ENCODE data around the gene ANKEF1. TPM values are rescaled to one million over a fixed set of nuclear protein-coding genes. Genes with fewer than 3 reads are reported as not detected.

Gene ANKEF1
- total RNA-seq, 1 experiment from 2014 or later, result 8.3 TPM

GRCh38 chr20:10061641-10062040 is 26.9 kb downstream of the ANKEF1 start:
- Histone ChIP-seq H2AK5ac (ENCODE audit: insufficient read length, low read length) (no peak overlapping the region), H3K9ac (ENCODE audit: extremely low read depth, insufficient read length, low read length) (no peak overlapping the region), H3K4me2 (ENCODE audit: insufficient read depth, insufficient read length, low read length) (no peak overlapping the region), H3K27ac (ENCODE audit: insufficient read length, low read depth, low read length) (no peak overlapping the region), H3K9me3 (ENCODE audit: control insufficient read depth, low read depth, low read length) (no peaks in the 10 kb centered on the region), H4K5ac (ENCODE audit: insufficient read length, low read depth, low read length) (no peak overlapping the region), H3K23ac (ENCODE audit: insufficient read length, low read depth, low read length) (no peak overlapping the region), H2AFZ (ENCODE audit: low read length) (no peak overlapping the region), H3K79me2 (ENCODE audit: insufficient read depth, low read length) (no peaks in the 10 kb centered on the region), H2BK5ac (ENCODE audit: insufficient read length, low read length) (no peak overlapping the region), H2BK12ac (ENCODE audit: insufficient read length, low read depth, low read length) (no peak overlapping the region), H4K8ac (replicated peaks; ENCODE audit: insufficient read length, low read depth, low read length) (no peak overlapping the region), H3K4ac (ENCODE audit: low read depth, low read length) (no peak overlapping the region), H3K18ac (ENCODE audit: insufficient read length, low read depth, low read length) (no peak overlapping the region), H3K4me1 (ENCODE audit: insufficient read depth, low read length) (no peaks in the 10 kb centered on the region), H3K79me1 (ENCODE audit: insufficient read depth, low read depth, low read length, poor library complexity, severe bottlenecking) (no peaks in the 10 kb centered on the region), H3K23me2 (ENCODE audit: insufficient read length, low read depth, low read length, poor library complexity, severe bottlenecking) (no peaks in the 10 kb centered on the region), H3K14ac (ENCODE audit: insufficient read depth, low read length) (no peak overlapping the region), H3K56ac (ENCODE audit: insufficient read length, low read depth, low read length) (no peak overlapping the region), H2BK15ac (ENCODE audit: low read depth, low read length) (no peak overlapping the region), H2BK20ac (ENCODE audit: low read depth, low read length, poor library complexity, severe bottlenecking) (no peak overlapping the region), H4K20me1 (ENCODE audit: control insufficient read depth, insufficient read depth, insufficient read length) (no peaks in the 10 kb centered on the region), H3T11ph (ENCODE audit: low read length) (no peak overlapping the region), H2BK120ac (ENCODE audit: low read depth, low read length, poor library complexity, severe bottlenecking) (no peak overlapping the region), H3K27me3 (ENCODE audit: insufficient read depth, low read length) (no peaks in the 10 kb centered on the region), H4K91ac (ENCODE audit: insufficient read length, low read depth, low read length) (no peak overlapping the region)
- no peaks in the 10 kb centered on the region for H3K27me3 Mint-ChIP-seq (ENCODE audit: low read depth)
- H3K27ac Mint-ChIP-seq, result no peak overlapping the region
- peaks cover 0 to 7% (median 0%) of the 10 kb centered on the region in 3 experiments; a peak in 1 of 7 replicates for H3K36me3 Mint-ChIP-seq (ENCODE audit: insufficient read depth in 1 of 3, low read depth in 3 of 3)
- WGBS (ENCODE audit: extremely low coverage, insufficient read length, low lambda C conversion rate), result no CpG with 5 or more reads among the region's 2 CpGs
- H3K9me3 Mint-ChIP-seq, result no peaks in the 10 kb centered on the region
- no peak for TF ChIP-seq CTCF (conservative IDR thresholded peaks at IDR 0.05)
- H3K4me3 Mint-ChIP-seq, result no peak overlapping the region
- peaks cover 15 to 17% of the 10 kb centered on the region in 2 experiments for H3K4me1 Mint-ChIP-seq
- DNase-seq, result no peak

Data from H9 (cell line).